Pancreas (tissue), 10 donors: ENCODE data around the gene INAFM2. TPM values are rescaled to one million over a fixed set of nuclear protein-coding genes. Genes with fewer than 3 reads are reported as not detected.
A peak's percentile ranks its signal among the peaks of the same experiment; 100 is the strongest.

Experiments used
- ATAC-seq, 4 donors: fragments of 200-7000 bp; cut with Tn5 transposase; one replicate each; pipeline versions ENCODE4 v1.8.0 to v1.9.1; 2020; ENCODE audit warnings: mild to moderate bottlenecking in 4 of 4, moderate library complexity in 4 of 4
- DNase-seq, 6 donors: peaks; one replicate each; pipeline ENCODE4 v3.0.0-alpha.2; 2020
- FAIRE-seq: peaks from 2 replicates; lab custom pipeline; 2012; peaks lifted over from hg19 to GRCh38; lab: Jason Lieb, UNC
- H3K27ac ChIP-seq, 4 donors: fragments of 200-600 bp; sonication (generic); 1 replicate in 3 of 4; 2 replicates in 1 of 4; pipeline versions ENCODE4 v1.5.0 to v1.8.0; 2020
- H3K27me3 ChIP-seq, 4 donors: fragments of 200-600 bp; one replicate each; pipeline ENCODE4 v1.8.0; 2021
- H3K36me3 ChIP-seq, 3 donors: fragments of 200-600 bp; sonication (generic) in 1 of 3; one replicate each; pipeline versions ENCODE4 v1.5.0 to v1.8.0; 2020 to 2021
- H3K4me1 ChIP-seq, 3 donors: fragments of 200-600 bp; one replicate each; pipeline ENCODE4 v1.8.0; 2021
- H3K4me3 ChIP-seq, 4 donors: fragments of 200-600 bp; sonication (generic) in 2 of 4; one replicate each; pipeline versions ENCODE4 v1.5.0 to v1.8.0; 2020 to 2021
- H3K9me3 ChIP-seq, 4 donors: fragments of 200-600 bp; one replicate each; pipeline ENCODE4 v1.8.0; 2021
- CTCF ChIP-seq, 4 donors: fragments of 200-600 bp; sonication (generic) in 3 of 4; IDR thresholded peaks; one replicate each; pipeline versions ENCODE4 v1.5.0 to v1.8.0; 2021; ENCODE audit warnings: antibody characterized with exemption in 4 of 4
- WGBS, 2 donors: extraction: QIAGEN DNeasy Blood & Tissue Kit; methylation state at CpG; one replicate each; pipeline ENCODE4 v1.1.7; 2013; 5-methylcytosine and 5-hydroxymethylcytosine counted together
- intact Hi-C, 3 donors: fragments of 100-400 bp; cut with DNase I; formaldehyde crosslinking; loops; one replicate each; pipeline versions ENCODE4 v1.11.1 to v1.14.2; 2022
- polyA plus RNA-seq, 2 donors: library from polyadenylated mRNA; stranded (reverse); fragments of 200-250 nt; gene quantifications; one replicate each; pipeline ENCODE4 v1.2.3, GENCODE V29; 2013
- total RNA-seq, 6 donors: library from RNA; stranded (reverse); fragmentation: NEBNext Ultra II Directional in 4 of 6; extraction: Animal tissue kit (Norgen Biotek cat#: 25700) in 4 of 6; gene quantifications; one replicate each; pipeline versions ENCODE4 v1.2.1 to v1.2.4, GENCODE V29; 2021 to 2023
- donor health status: healthy with polysubstance abuse.
- donor health status: DM: no; HTN: no; CAD: no; lungs with moderate emphysema.
- donor health status: DM: no; HTN: no; CAD: no.
- donor health status: control.
- donor health status: control.
- donor health status: Bipolar disorder and iron deficiency.
- donor health status: DM: yes; HTN: yes; CAD: no.
- donor health status: DM: no; HTN: no; CAD: no.
- donor health status: DM: no; HTN: no; CAD: no.
- donor health status: DM: yes; HTN: yes; CAD: no.

INAFM2 gene
- total and polyA plus RNA-seq, 8 donors = 6.5 to 16.4 (median 11.3) TPM

- no peak overlapping the region for H3K4me3 ChIP-seq
- ATAC-seq = peak in 3 of 4 donors; percentile 52 to 60 (median 54)
- FAIRE-seq = no peak
- H3K9me3 ChIP-seq = no peaks in the 10 kb centered on the region
- H3K36me3 ChIP-seq = no peaks in the 10 kb centered on the region
- 20 to 23% methylated on average over 15 of the region's 15 CpGs for WGBS, 2 donors
- TF ChIP-seq CTCF (IDR thresholded peaks at IDR 0.05) = peak; percentile 46 to 87 (median 72)
- H3K27ac ChIP-seq = no peak overlapping the region
- peak in 5 of 6 donors; percentile 58 to 74 (median 65) for DNase-seq
- intact Hi-C loops = loop anchor here in 2 of 3 donors (5.0 to 10.0 kb wide), 3 partner anchors 60 to 80 kb away; partner anchors contain the start of gene ANKRD63 (in 1 of the 2)
- peaks cover 0 to 6% (median 4%) of the 10 kb centered on the region in 3 donors for H3K4me1 ChIP-seq
- no peaks in the 10 kb centered on the region for H3K27me3 ChIP-seq
Observed at GRCh38 chr15:40344631-40345120, 21.2 kb downstream of the INAFM2 start.

- no peak for FAIRE-seq
- H3K27ac ChIP-seq = no peak overlapping the region
- ATAC-seq = no peak
- no peak overlapping the region for H3K4me3 ChIP-seq
- 53 to 63% methylated on average over 10 of the region's 10 CpGs for WGBS, 2 donors
- H3K9me3 ChIP-seq = no peaks in the 10 kb centered on the region
- H3K27me3 ChIP-seq = no peaks in the 10 kb centered on the region
- no peaks in the 10 kb centered on the region for H3K36me3 ChIP-seq
- DNase-seq = no peak
- intact Hi-C loops = loop anchor here in 2 of 3 donors (5.0 to 10.0 kb wide), 3 partner anchors 61 to 79 kb away; partner anchors contain the start of gene ANKRD63 (in 1 of the 2)
- TF ChIP-seq CTCF (IDR thresholded peaks at IDR 0.05) = no peak
- peaks cover 0 to 6% (median 4%) of the 10 kb centered on the region in 3 donors for H3K4me1 ChIP-seq
Observed at GRCh38 chr15:40345225-40345866, 21.9 kb downstream of the INAFM2 start.

- no peak overlapping the region for H3K27ac ChIP-seq
- no peaks in the 10 kb centered on the region for H3K27me3 ChIP-seq
- TF ChIP-seq CTCF (IDR thresholded peaks at IDR 0.05) = no peak
- ATAC-seq (peak in 1 of 4 donors; percentile 21), DNase-seq (no peak), FAIRE-seq (no peak)
- no peaks in the 10 kb centered on the region for H3K36me3 ChIP-seq
- H3K9me3 ChIP-seq = no peaks in the 10 kb centered on the region
- intact Hi-C loops = loop anchor here in 2 of 3 donors (5.0 to 10.0 kb wide), 3 partner anchors 61 to 79 kb away; partner anchors contain the start of gene ANKRD63 (in 1 of the 2)
- H3K4me3 ChIP-seq = no peak overlapping the region
- H3K4me1 ChIP-seq = peaks cover 0 to 4% (median 3%) of the 10 kb centered on the region in 3 donors
- 82 to 84% methylated on average over 6 of the region's 6 CpGs for WGBS, 2 donors
Observed at GRCh38 chr15:40345867-40346578, 22.5 kb downstream of the INAFM2 start.

GRCh38 chr15:40346579-40347558, 23.4 kb downstream of the INAFM2 start:
- Histone ChIP-seq H3K27me3 (no peaks in the 10 kb centered on the region), H3K4me1 (no peaks in the 10 kb centered on the region), H3K27ac (no peak overlapping the region), H3K4me3 (no peak overlapping the region), H3K9me3 (no peaks in the 10 kb centered on the region), H3K36me3 (no peaks in the 10 kb centered on the region)
- no peak for DNase-seq
- WGBS, 2 donors = 87 to 91% methylated on average over 15 of the region's 15 CpGs
- ATAC-seq = no peak
- no peak for FAIRE-seq
- no peak for TF ChIP-seq CTCF (IDR thresholded peaks at IDR 0.05)
- intact Hi-C loops = loop anchor here in 2 of 3 donors (5.0 to 10.0 kb wide), 3 partner anchors 62 to 78 kb away; partner anchors contain the start of gene ANKRD63 (in 1 of the 2)
